ENCODE data around the gene NES. TPM values are rescaled to one million over a fixed set of nuclear protein-coding genes. Genes with fewer than 3 reads are reported as not detected.

NES gene
- total RNA-seq, 2 donors from 2014 or later = 0.05 TPM; not detected in 1

DNA sequence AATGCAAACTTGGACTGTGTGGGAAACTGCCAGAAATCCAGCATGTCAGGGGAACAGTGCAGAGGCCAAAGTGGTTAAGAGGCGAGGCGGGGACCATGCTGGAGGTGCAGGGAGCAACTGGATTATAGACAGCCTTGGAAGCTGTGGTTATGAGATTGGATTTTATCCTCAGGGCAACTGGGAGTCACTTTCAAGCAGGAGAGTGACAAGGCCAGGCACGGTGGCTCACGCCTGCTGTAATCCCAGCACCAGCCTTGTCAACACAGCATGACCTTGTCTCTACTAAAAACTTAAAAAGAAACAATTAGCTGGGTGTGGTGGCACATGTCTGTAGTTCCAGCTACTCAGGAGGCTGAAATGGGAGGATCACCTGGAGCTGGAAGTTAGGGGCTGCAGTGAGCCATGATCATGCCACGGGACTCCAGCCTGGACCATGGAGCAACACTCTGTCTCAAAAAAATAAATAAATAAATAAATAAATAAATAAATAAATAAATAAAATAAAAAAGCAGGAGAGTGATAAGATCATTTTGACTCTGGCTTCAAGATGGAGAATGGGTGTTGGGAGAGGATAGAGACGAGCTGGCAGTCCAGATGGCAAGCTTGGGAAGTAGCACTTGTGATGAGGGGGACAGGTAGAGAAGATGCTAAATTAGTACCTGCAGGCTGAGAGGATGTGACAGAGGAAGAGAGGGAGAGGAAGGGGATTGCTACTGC, 54.5 kb downstream of the NES start:
- Mint-ChIP-seq H3K4me1 (ENCODE audit: low read depth) (peaks cover 8% of the 10 kb centered on the region), H3K27ac (no peak overlapping the region), H3K4me3 (no peak overlapping the region), H3K36me3 (ENCODE audit: insufficient read depth in 2 of 2) (no peaks in the 10 kb centered on the region), H3K9me3 (no peaks in the 10 kb centered on the region), H3K27me3 (ENCODE audit: low read depth) (peaks cover 65% of the 10 kb centered on the region)
- ATAC-seq (replicated peaks in 1 of 2) (no peak), DNase-seq (no peak)

DNA sequence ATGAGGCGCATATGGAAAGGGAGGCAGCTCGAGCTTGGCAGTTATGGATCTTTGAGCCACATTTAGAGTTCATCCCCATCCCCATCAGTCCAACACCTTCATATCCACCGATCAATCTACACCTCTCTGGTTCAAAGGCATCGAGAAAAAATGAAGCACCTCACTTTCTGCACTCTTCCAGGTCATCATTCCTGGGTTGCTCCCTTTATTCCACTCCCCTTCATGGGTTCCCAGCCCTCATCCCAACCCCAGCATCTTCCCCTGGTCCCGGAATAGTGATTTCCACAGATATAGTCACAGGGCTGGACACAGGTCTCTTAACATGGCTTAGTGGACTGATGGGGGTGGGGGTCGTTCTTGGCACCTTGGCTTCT, 57.6 kb downstream of the NES start:
- no peak for DNase-seq
- ATAC-seq (replicated peaks in 1 of 2) = no peak
- Mint-ChIP-seq H3K4me1 (ENCODE audit: low read depth) (no peaks in the 10 kb centered on the region), H3K27me3 (ENCODE audit: low read depth) (peaks cover 60% of the 10 kb centered on the region), H3K4me3 (no peak overlapping the region), H3K36me3 (ENCODE audit: insufficient read depth in 2 of 2) (no peaks in the 10 kb centered on the region), H3K9me3 (no peaks in the 10 kb centered on the region), H3K27ac (no peak overlapping the region)

DNA sequence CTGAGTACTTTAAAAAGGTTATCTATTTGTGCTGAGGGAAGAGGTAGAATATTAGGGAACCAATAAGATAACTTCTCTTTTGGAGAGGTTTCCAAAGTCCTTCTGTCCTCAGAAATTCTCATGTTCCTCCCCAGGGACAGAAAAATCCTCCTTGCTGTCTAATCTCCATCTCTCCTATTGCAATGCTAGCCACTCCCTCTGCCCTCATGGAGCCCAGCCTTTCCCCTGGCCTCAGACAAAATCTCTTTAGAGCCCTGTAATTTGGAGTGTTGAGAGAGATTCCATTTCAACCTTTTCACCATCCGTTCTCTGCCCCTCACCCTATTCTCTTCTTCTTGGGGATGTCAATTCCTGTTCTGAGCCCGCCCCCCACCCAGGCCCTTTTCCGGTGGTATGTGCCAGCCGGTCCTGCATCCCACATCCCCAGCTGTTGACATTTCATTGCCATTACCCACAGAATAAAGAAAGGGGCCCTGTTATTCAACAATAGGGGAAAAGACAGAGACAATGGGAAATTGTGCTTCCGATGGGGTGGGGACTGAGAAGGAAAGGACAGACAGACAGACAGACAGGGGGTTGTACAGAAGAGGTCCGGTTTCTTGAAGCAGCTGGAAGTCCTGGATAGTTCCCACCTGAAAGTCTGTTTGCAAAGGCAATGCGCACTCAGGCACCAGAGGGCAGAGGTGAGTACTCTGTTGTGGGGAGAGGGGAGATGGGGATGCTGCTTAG, 58.2 kb downstream of the NES start, which contains the start of gene HAPLN2:
HAPLN2 (plus strand) TSS at position 563 of the 729 bp plus-strand sequence. CDS start 4,076 bp downstream, outside the sequence.
- H3K4me3 Mint-ChIP-seq = no peak within 1 kb of the TSS
- H3K36me3 Mint-ChIP-seq (ENCODE audit: insufficient read depth in 2 of 2) = no peaks in the 10 kb centered on the region
- peaks cover 65% of the 10 kb centered on the region for H3K27me3 Mint-ChIP-seq (ENCODE audit: low read depth)
- H3K9me3 Mint-ChIP-seq = no peaks in the 10 kb centered on the region
- no peak within 1 kb of the TSS for H3K27ac Mint-ChIP-seq
- ATAC-seq (replicated peaks in 1 of 2) (no peak), DNase-seq (peak; percentile 15 to 33)
- H3K4me1 Mint-ChIP-seq (ENCODE audit: low read depth) = no peaks in the 10 kb centered on the region

Other genes starting within 250 kb of the NES start
- gene MEF2D, start 176.6 kb downstream of the NES start, total RNA-seq = 10 to 100 TPM; 73.3 to 86.8 TPM
- 10 to 100 TPM; 13.6 to 22.5 TPM for gene IQGAP3, start 104.8 kb downstream of the NES start, total RNA-seq
- 10 to 100 TPM; 14.7 to 17.4 TPM for gene TTC24, start 97.7 kb downstream of the NES start, total RNA-seq
- 10 to 100 TPM; 48.3 to 57.3 TPM for gene NAXE, start 85.6 kb downstream of the NES start, total RNA-seq
- 10 to 100 TPM; 25.6 to 31.6 TPM for gene GPATCH4, start 75.9 kb downstream of the NES start, total RNA-seq
- under 1 TPM; 0.22 to 1.00 TPM for gene HAPLN2, start 58.0 kb downstream of the NES start, total RNA-seq
- under 1 TPM in 1 of 2 donors, not detected in 1; 0.10 TPM for gene BCAN, start 35.3 kb downstream of the NES start, total RNA-seq
- 1 to 10 TPM; 2.5 TPM for gene CRABP2, start 28.2 kb upstream of the NES start, total RNA-seq
- 100 to 1,000 TPM in 1 of 2 donors, 10 to 100 TPM in 1; 90.5 to 100 TPM for gene METTL25B, start 51.1 kb upstream of the NES start, total RNA-seq
- 10 to 100 TPM; 36.3 to 37.1 TPM for gene ISG20L2, start 51.4 kb upstream of the NES start, total RNA-seq
- 10 to 100 TPM; 45.9 to 67.8 TPM for gene MRPL24, start 63.7 kb upstream of the NES start, total RNA-seq
- 100 to 1,000 TPM; 185 to 217 TPM for gene HDGF, start 74.3 kb upstream of the NES start, total RNA-seq
- gene PRCC, start 90.1 kb upstream of the NES start, total RNA-seq = 10 to 100 TPM; 67.7 to 84.4 TPM
- gene SH2D2A, start 139.4 kb upstream of the NES start, total RNA-seq = 100 to 1,000 TPM; 221 to 246 TPM
- under 1 TPM; 0.17 to 0.30 TPM for gene INSRR, start 181.7 kb upstream of the NES start, total RNA-seq
- gene NTRK1, start 183.5 kb upstream of the NES start, total RNA-seq = 10 to 100 TPM; 16.8 to 21.4 TPM
- gene PEAR1, start 216.3 kb upstream of the NES start, total RNA-seq = under 1 TPM in 1 of 2 donors, not detected in 1; 0.07 TPM
- not detected for gene LRRC71, start 243.2 kb upstream of the NES start, total RNA-seq

Measured in activated T-cell treated with anti-CD3 and anti-CD28 coated beads, Interleukin-2, amount 50 U/mL, for 72 hours (primary cell).